IMR-90 (cell line): ENCODE data around the gene FAM124A.

Experiments
- BHLHE40 ChIP-seq: fragments of 150-350 bp; IDR thresholded peaks from 2 replicates; pipeline ENCODE4 v1.6.1; 2016; ENCODE audit warnings: mild to moderate bottlenecking, low read depth, low read length
- CEBPB ChIP-seq: IDR thresholded peaks from 2 replicates; pipeline ENCODE4 v1.6.1; 2012; ENCODE audit warnings: low read depth, low read length, improper control_type of control experiment
- CHD1 ChIP-seq: IDR thresholded peaks from 2 replicates; pipeline ENCODE4 v1.6.1; 2012; ENCODE audit warnings: low read depth, low read length, improper control_type of control experiment
- MAFK ChIP-seq: IDR thresholded peaks from 2 replicates; pipeline ENCODE4 v1.6.1; 2012; ENCODE audit warnings: low read depth, low read length, improper control_type of control experiment
- MAZ ChIP-seq: IDR thresholded peaks from 2 replicates; pipeline ENCODE4 v1.6.1; 2012; ENCODE audit warnings: low read depth, mild to moderate bottlenecking, low read length, improper control_type of control experiment, moderate library complexity, borderline replicate concordance
- NFE2L2 ChIP-seq: fragments of 150-350 bp; IDR thresholded peaks from 2 replicates; pipeline ENCODE4 v1.6.1; 2016; ENCODE audit warnings: low read depth, mild to moderate bottlenecking, low read length
- POLR2A ChIP-seq: IDR thresholded peaks from 2 replicates; pipeline ENCODE4 v1.6.1; 2012; ENCODE audit warnings: mild to moderate bottlenecking, low read depth, low read length
- RAD21 ChIP-seq: IDR thresholded peaks from 2 replicates; pipeline ENCODE4 v1.6.1; 2012; ENCODE audit warnings: low read length, improper control_type of control experiment
- RCOR1 ChIP-seq: IDR thresholded peaks from 2 replicates; pipeline ENCODE4 v1.6.1; 2012; ENCODE audit warnings: mild to moderate bottlenecking, low read length, improper control_type of control experiment; ENCODE audit not compliant: insufficient replicate concordance
- RFX5 ChIP-seq: IDR thresholded peaks from 2 replicates; pipeline ENCODE4 v1.8.0; 2012; ENCODE audit warnings: low read depth, mild to moderate bottlenecking, low read length, moderate library complexity
- SMC3 ChIP-seq: fragments of 150-350 bp; IDR thresholded peaks from 2 replicates; pipeline ENCODE4 v1.6.1; 2016; ENCODE audit warnings: low read depth, mild to moderate bottlenecking, antibody characterized with exemption, low read length, moderate library complexity
- TF ChIP-seq, protein P1 (sequence below): conservative IDR thresholded peaks from 2 replicates; pipeline ENCODE4 v1.5.1; 2012; ENCODE audit warnings: mild to moderate bottlenecking, low read depth, low read length, improper control_type of control experiment
- TF ChIP-seq, protein P2 (sequence below): fragments of 150-350 bp; IDR thresholded peaks from 2 replicates; pipeline ENCODE4 v1.6.1; 2016; ENCODE audit warnings: low read depth, mild to moderate bottlenecking, low read length, moderate library complexity, borderline replicate concordance
- TF ChIP-seq, protein P3 (sequence below): fragments of 150-350 bp; IDR thresholded peaks from 2 replicates; pipeline ENCODE4 v1.6.1; 2017; ENCODE audit warnings: mild to moderate bottlenecking, antibody characterized with exemption, low read length, low read depth

GRCh38 chr13:51243832-51244231 is 21.6 kb downstream of the FAM124A start:
- TF ChIP-seq POLR2A (no peak), RCOR1 (no peak), MAZ (no peak), SMC3 (no peak), BHLHE40 (no peak), RAD21 (no peak), NFE2L2 (no peak), RFX5 (no peak), CEBPB (no peak), CHD1 (no peak), MAFK (no peak)
- TF ChIP-seq, protein P1, sequence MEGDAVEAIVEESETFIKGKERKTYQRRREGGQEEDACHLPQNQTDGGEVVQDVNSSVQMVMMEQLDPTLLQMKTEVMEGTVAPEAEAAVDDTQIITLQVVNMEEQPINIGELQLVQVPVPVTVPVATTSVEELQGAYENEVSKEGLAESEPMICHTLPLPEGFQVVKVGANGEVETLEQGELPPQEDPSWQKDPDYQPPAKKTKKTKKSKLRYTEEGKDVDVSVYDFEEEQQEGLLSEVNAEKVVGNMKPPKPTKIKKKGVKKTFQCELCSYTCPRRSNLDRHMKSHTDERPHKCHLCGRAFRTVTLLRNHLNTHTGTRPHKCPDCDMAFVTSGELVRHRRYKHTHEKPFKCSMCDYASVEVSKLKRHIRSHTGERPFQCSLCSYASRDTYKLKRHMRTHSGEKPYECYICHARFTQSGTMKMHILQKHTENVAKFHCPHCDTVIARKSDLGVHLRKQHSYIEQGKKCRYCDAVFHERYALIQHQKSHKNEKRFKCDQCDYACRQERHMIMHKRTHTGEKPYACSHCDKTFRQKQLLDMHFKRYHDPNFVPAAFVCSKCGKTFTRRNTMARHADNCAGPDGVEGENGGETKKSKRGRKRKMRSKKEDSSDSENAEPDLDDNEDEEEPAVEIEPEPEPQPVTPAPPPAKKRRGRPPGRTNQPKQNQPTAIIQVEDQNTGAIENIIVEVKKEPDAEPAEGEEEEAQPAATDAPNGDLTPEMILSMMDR, result no peak
- TF ChIP-seq, protein P2, sequence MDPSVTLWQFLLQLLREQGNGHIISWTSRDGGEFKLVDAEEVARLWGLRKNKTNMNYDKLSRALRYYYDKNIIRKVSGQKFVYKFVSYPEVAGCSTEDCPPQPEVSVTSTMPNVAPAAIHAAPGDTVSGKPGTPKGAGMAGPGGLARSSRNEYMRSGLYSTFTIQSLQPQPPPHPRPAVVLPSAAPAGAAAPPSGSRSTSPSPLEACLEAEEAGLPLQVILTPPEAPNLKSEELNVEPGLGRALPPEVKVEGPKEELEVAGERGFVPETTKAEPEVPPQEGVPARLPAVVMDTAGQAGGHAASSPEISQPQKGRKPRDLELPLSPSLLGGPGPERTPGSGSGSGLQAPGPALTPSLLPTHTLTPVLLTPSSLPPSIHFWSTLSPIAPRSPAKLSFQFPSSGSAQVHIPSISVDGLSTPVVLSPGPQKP, result no peak
- TF ChIP-seq, protein P3, sequence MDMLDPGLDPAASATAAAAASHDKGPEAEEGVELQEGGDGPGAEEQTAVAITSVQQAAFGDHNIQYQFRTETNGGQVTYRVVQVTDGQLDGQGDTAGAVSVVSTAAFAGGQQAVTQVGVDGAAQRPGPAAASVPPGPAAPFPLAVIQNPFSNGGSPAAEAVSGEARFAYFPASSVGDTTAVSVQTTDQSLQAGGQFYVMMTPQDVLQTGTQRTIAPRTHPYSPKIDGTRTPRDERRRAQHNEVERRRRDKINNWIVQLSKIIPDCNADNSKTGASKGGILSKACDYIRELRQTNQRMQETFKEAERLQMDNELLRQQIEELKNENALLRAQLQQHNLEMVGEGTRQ, result no peak
